RWPE1 (cell line): ENCODE results near the gene PRKG2.

ENCODE experiments used
- CTCF ChIA-PET: fragments of 350-600 bp; sonication (Branson Sonifier 250); formaldehyde crosslinking; extraction: SDS; loops from one replicate; lab custom pipeline; 2021; lab: Yijun Ruan, JAX
- POLR2A ChIA-PET: fragments of 400-600 bp; formaldehyde crosslinking; extraction: SDS; loops from one replicate; lab custom pipeline; 2020; ENCODE audit warnings: antibody characterized with exemption; ENCODE audit not compliant: low non-redundant PET; lab: Yijun Ruan, JAX
- DNase-seq: peaks from one replicate; pipeline ENCODE4 v3.0.0; 2012; ENCODE audit warnings: low spot score
- H3K27ac ChIP-seq: fragments of 450-650 bp; 2 replicates; pipeline ENCODE4 v1.5.1; 2017
- CTCF ChIP-seq: fragments of 450-650 bp; conservative IDR thresholded peaks from 2 replicates; pipeline ENCODE4 v1.5.1; 2017; ENCODE audit warnings: low read depth, mild to moderate bottlenecking

PRKG2 gene

DNA sequence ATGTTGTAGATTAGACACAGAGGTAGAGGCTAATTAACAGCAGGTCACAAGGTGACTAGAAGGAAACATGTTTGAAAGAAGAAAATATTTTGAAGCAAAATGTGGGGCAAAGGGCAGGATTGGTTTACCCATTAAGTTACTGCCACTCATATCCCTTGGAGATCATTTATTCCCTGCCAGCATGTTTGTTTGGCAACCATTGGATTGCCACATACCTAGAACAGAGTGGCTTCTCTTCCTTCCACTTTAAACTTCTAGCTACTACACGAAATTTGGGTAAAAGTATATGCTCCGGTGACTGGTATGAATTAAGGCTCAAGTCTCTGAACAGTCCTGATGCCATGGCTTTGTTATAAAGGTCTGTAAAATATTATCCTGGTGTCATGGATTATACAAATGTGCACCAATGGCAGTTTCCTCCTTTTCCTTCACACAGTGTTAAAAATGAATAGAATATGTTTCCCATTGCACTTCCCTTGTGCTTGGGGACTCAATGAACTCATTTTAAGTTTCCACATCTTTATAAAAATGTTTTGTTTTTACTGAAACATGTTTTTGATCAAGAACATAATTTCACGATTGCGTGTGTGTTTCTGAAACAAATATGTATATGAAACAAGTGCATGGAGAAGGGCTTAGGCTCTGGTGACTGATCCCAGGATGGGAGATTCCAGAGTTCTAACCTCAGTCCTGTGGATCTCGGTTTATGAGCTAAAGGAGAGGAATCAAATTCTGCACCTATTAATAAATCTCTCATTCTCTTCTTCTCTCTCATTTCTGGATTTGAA lies 172.2 kb downstream of the PRKG2 start:
- POLR2A ChIA-PET: no interaction called here
- CTCF ChIA-PET: interaction anchor here (0.6 to 1.7 kb wide), 3 partner anchors 680 to 1088 kb away, joined by 3 to 11 read pairs (median 3); no protein-coding TSS in a partner anchor
- H3K27ac ChIP-seq: no peak overlapping the region
- no peak for TF ChIP-seq CTCF
- DNase-seq: no peak

DNA sequence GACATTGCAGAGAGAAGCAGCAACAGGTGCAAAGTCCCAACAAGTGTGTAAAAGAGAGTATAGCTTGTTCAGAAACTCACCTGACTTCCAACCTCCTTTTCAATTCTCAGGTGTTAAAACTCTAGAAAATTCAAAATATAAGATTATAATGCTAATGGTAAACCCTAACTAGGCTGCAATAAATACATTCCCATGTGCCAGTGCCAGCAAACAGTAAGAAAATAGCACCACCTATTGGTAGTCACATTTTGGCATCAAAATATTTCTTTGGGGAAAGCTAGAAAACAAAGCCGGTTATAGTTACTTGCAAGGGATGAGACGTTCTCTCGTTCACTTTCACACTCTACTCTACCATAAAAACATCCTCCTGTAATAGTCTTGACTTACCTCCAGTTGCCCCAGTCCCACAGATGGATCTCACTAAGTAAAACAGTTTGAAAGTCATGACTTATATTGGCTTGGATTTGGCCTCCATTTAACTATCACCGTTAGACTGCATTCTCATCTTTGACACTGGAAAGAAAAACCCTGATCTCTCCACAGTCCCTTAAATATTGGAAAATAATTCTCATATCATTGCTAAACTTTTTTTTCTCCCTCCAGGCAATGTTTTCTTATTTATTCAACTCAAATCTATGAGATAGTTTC lies 174.9 kb downstream of the PRKG2 start:
- H3K27ac ChIP-seq: no peak overlapping the region
- DNase-seq: peak; percentile 25
- POLR2A ChIA-PET: no interaction called here
- CTCF ChIA-PET: interaction anchor here (0.6 to 2.0 kb wide), 19 partner anchors 8 to 761 kb away, joined by 3 to 15 read pairs (median 4); partner anchors contain the start of gene BMP3
- TF ChIP-seq CTCF: peak; percentile 52

- POLR2A ChIA-PET: no interaction called here
- no peak overlapping the region for H3K27ac ChIP-seq
- no peak for TF ChIP-seq CTCF
- no peak for DNase-seq
- CTCF ChIA-PET: interaction anchor here (0.6 to 2.0 kb wide), 14 partner anchors 9 to 981 kb away, joined by 3 to 15 read pairs (median 4); partner anchors contain the start of gene BMP3
Measured at GRCh38 chr4:81039351-81039972, 175.6 kb downstream of the PRKG2 start.

DNA sequence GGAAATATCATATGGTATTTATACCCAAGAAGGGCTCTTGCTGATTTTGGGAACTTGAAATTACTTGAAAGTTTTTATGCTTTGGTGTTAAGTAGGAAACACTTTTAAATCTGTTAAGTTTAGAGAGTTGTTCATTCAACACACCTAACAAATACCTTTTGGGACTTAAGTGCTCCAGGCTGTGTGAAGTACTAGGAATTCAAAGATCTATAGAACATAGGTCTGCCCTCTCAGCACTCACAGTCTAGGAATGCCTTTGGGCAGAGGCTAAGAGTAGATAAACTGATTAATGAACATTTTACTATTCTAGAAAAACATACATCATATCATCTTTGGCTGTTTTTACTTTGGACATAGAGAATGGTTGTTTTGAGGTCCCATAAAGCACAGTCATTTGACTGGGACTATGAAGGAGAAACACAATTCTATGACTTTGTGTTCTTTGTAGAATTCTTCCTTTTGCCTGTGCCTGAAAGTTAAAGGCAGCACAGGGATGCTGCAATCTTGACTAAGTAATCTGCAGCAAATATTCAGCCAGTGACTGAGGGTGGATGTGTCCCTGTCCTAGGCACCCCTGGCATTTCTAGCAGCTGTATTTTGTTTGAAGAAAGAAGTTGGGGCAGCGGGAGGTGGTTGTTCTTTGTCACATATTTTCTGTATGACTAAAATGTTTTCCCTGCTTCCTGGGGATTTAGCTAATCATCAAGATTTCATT lies 176.2 kb downstream of the PRKG2 start:
- no peak for TF ChIP-seq CTCF
- no peak overlapping the region for H3K27ac ChIP-seq
- no peak for DNase-seq
- CTCF ChIA-PET: interaction anchor here (0.6 to 2.0 kb wide), 8 partner anchors 8 to 981 kb away, joined by 3 to 15 read pairs (median 4); partner anchors contain the start of gene BMP3
- POLR2A ChIA-PET: no interaction called here
